Testis (tissue), 2 donors: Measurements from ENCODE around the gene CAPN12.

ENCODE experiments used
- POLR2A ChIP-seq: fragments of 450-650 bp; IDR thresholded peaks from one replicate; pipeline ENCODE4 v1.6.1; 2017; ENCODE audit warnings: antibody characterized with exemption, mild to moderate bottlenecking, moderate library complexity
- TF ChIP-seq, protein P1 (sequence below), 3 experiments: fragments of 450-650 bp in 2 of 3; fragments of 200-600 bp in 1 of 3; sonication (generic) in 1 of 3; IDR thresholded peaks; one replicate each; pipeline ENCODE4 v1.5.1; 2016 to 2019; ENCODE audit warnings: antibody characterized with exemption in 3 of 3, mild to moderate bottlenecking in 2 of 3, moderate library complexity in 1 of 3

DNA sequence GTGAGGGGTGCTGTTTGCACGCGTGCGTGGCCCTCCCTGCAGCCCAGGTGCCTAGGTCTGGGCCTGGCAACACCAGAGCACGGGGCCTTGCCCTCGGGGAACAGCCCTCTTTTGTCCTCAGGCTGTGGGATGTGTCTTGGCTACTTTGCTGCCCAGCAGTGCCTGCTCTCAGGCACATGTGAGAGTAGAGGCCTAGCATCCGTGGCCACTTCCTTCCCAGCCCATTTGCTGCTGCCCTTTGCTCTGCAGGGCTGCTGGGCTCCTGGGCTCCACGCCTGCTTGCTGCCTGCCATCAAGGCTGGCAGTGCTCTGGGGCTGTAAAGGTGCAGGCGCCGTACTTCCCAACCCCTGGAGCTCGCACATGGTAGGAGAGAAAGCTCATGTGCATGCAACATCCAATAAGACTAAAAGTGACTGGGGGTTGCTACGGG lies 46.6 kb downstream of the CAPN12 start:
- TF ChIP-seq POLR2A = no peak
- TF ChIP-seq, protein P1, sequence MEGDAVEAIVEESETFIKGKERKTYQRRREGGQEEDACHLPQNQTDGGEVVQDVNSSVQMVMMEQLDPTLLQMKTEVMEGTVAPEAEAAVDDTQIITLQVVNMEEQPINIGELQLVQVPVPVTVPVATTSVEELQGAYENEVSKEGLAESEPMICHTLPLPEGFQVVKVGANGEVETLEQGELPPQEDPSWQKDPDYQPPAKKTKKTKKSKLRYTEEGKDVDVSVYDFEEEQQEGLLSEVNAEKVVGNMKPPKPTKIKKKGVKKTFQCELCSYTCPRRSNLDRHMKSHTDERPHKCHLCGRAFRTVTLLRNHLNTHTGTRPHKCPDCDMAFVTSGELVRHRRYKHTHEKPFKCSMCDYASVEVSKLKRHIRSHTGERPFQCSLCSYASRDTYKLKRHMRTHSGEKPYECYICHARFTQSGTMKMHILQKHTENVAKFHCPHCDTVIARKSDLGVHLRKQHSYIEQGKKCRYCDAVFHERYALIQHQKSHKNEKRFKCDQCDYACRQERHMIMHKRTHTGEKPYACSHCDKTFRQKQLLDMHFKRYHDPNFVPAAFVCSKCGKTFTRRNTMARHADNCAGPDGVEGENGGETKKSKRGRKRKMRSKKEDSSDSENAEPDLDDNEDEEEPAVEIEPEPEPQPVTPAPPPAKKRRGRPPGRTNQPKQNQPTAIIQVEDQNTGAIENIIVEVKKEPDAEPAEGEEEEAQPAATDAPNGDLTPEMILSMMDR (IDR thresholded peaks at IDR 0.05) = no peak
